Spleen (tissue), 7 donors: ENCODE measurements around the gene CRTC3.

Experiments used
- CTCF ChIP-seq, 11 experiments: fragments of 200-600 bp in 7 of 11; fragments of 450-650 bp in 4 of 11; sonication (generic) in 4 of 11; IDR thresholded peaks in 8 of 11; conservative IDR thresholded peaks in 3 of 11; 1 replicate in 7 of 11; 2 replicates in 4 of 11; pipeline versions ENCODE4 v1.4.0 to v1.8.0; 2016 to 2021; ENCODE audit warnings: antibody characterized with exemption in 11 of 11, inconsistent platforms in 4 of 11, mild to moderate bottlenecking in 1 of 11
- POLR2A ChIP-seq, 3 donors: fragments of 450-650 bp; IDR thresholded peaks; one replicate each; pipeline ENCODE4 v1.5.1; 2017; ENCODE audit warnings: antibody characterized with exemption in 3 of 3, mild to moderate bottlenecking in 1 of 3
- POLR2AphosphoS5 ChIP-seq, 3 donors: sonication (generic); formaldehyde crosslinking; IDR thresholded peaks; one replicate each; pipeline ENCODE4 v1.5.1; 2017; ENCODE audit warnings: antibody characterized with exemption in 3 of 3
- donor health status: DM: no; HTN: no; CAD: no; lungs with moderate emphysema.
- donor health status: DM: no; HTN: no; CAD: no.
- donor health status: DM: no; HTN: no; CAD: no.

DNA sequence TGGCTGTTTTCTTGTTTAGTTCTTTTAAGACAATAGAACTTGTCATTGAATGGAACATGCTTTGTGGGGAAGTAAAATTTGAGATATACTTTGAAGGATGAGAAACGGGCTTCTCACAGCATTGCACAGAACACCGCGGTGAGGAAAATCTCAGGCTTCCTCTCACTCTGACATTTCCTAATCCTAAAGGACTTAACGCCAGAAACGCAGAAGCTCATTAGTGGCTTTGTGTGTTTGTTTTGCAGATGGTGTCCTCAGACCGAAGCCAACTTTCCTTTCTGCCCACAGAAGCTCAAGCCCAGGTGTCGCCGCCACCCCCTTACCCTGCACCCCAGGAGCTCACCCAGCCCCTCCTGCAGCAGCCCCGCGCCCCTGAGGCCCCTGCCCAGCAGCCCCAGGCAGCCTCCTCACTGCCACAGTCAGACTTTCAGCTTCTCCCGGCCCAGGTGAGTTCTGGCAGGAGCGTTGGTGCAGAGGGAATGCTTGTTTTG lies 108.5 kb downstream of the CRTC3 start:
- TF ChIP-seq CTCF (IDR thresholded peaks at IDR 0.05 in 8 of 11, conservative IDR thresholded peaks at IDR 0.05 in 3 of 11) (no peak), POLR2AphosphoS5 (IDR thresholded peaks at IDR 0.05) (no peak), POLR2A (IDR thresholded peaks at IDR 0.05) (no peak)
